Retinal pigment epithelial cell (primary cell): ENCODE measurements around the gene PIP4K2A.

Experiments
- DNase-seq: peaks from one replicate; pipeline ENCODE4 v3.0.0-alpha.2; 2010; ENCODE audit warnings: low read depth
- H3K4me3 ChIP-seq: 2 replicates; pipeline ENCODE4 v1.5.1; 2011; ENCODE audit warnings: mild to moderate bottlenecking, low read length, control low read depth, moderate library complexity
- TF ChIP-seq, protein P1 (sequence below): conservative IDR thresholded peaks from 2 replicates; pipeline ENCODE4 v1.5.1; 2011; ENCODE audit warnings: low read depth, low read length, control low read depth, inconsistent platforms

Gene PIP4K2A

DNA sequence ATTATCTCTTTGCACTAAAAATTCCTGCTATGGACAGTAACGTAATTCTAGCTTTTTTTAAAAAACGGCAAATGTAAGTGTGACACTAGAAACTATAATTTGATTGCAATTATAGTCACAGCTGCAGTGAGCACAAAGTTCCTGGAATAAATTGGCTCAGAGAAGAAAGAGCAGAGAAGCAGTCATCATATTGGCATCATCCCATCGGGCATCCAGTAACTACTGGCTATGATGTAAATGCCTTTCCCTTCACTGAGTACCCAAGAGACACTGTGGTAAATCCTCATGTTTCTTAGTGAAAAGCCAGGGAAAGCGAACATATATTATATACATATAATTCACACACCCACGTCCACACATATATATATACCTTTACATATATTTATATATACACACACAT lies 43.6 kb downstream of the PIP4K2A start:
- TF ChIP-seq, protein P1, sequence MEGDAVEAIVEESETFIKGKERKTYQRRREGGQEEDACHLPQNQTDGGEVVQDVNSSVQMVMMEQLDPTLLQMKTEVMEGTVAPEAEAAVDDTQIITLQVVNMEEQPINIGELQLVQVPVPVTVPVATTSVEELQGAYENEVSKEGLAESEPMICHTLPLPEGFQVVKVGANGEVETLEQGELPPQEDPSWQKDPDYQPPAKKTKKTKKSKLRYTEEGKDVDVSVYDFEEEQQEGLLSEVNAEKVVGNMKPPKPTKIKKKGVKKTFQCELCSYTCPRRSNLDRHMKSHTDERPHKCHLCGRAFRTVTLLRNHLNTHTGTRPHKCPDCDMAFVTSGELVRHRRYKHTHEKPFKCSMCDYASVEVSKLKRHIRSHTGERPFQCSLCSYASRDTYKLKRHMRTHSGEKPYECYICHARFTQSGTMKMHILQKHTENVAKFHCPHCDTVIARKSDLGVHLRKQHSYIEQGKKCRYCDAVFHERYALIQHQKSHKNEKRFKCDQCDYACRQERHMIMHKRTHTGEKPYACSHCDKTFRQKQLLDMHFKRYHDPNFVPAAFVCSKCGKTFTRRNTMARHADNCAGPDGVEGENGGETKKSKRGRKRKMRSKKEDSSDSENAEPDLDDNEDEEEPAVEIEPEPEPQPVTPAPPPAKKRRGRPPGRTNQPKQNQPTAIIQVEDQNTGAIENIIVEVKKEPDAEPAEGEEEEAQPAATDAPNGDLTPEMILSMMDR = no peak
- no peak for DNase-seq
- no peak overlapping the region for H3K4me3 ChIP-seq

DNA sequence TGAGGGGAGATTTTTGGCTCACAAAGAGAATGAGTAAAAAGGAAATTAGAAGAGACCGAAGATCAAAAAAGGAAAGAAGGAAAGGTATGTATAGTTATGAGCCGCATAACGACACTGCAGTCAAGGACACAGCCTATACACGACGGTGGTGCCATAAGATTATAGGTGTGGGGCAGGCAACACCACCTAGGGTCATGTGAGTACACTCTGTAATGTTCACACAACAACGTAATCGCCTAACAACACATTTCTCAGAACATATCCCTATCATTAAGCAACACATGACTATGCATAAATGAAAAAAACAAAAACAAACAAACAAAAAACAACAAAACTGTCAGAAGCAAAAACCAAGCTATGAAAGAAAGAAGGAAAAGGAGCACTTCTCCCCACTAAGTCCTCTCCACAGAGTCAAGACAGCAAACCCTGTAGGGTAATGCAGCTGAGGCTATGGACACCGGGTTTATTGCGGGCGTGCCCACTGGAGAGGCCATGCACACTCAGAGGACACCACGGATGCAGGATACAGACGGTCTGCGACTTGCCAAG lies 45.1 kb downstream of the PIP4K2A start:
- H3K4me3 ChIP-seq = no peak overlapping the region
- no peak for DNase-seq
- TF ChIP-seq, protein P1 = no peak

DNA sequence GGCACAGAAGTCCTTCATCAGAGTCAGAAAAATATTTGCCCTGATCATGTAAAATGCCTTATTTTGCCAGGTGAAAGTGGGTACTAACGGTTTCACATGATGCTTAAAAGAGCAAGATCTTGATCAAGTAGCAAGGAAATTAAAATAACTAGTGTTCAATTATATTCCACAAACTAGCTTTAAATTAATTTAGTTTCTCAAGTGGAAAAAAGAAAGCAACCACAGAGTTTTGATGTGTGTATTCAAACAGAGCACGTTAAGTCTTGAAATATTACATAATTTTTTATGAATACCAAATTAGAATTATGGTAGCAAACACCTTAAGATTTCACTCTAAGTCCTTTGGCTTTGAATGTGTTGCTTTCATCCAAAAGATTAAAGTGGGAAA lies 47.3 kb downstream of the PIP4K2A start:
- DNase-seq = no peak
- H3K4me3 ChIP-seq = no peak overlapping the region
- TF ChIP-seq, protein P1 = no peak

DNA sequence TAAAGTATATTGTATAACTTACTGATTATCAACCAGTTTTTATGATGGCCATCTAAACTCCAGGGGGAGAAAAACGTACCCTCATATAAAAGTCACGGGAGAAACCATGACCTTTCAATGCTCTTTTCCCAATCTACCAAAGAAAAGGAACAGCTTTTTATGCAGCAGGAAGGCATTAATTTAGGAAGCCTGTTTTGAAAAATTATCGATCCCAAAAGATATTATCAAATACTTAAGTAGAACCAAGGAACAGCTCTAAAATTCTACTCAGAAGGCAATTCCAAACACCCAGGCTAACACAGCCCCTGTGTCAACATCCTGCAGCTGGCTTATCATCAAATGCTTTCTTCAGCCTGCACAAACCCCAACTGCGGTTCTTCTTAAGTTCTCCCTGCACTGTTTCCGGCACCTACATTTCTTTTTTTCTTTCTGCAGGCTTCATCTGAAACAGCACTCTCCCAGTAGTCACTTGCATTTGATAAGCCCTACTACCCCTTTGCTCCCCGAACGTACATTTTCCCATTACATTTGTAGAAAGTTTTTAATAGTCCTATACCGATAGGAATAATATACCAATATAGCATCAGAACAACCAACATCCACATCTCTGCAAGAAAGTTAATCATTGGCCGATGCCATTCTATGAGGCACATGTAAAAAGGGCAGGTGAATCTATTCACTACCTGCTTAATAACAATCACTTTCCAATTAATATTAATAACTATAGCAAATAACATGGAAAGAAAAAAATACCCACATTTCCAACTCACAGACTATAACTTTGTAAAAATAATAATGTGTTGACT lies 47.9 kb downstream of the PIP4K2A start:
- TF ChIP-seq, protein P1 = no peak
- H3K4me3 ChIP-seq = no peak overlapping the region
- DNase-seq = no peak

DNA sequence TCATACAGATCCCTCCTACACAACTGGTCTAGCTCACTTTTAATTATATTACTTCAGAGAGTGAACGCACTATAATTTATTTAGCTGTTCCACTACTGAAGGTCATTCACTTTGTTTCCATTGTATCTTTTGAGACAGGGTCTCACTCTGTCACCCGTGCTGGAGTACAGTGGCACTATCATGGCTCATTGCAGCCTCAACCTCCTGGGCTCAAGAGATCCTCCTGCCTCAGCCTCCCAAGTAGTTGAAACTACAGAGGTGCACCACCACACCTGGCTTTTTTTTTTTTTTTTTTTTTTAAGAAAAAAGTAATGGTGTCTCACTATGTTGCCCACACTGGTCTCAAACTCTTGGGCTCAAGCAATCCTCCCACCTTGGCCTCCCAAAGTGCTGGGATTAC lies 49.0 kb downstream of the PIP4K2A start:
- no peak for DNase-seq
- no peak overlapping the region for H3K4me3 ChIP-seq
- TF ChIP-seq, protein P1 = no peak

DNA sequence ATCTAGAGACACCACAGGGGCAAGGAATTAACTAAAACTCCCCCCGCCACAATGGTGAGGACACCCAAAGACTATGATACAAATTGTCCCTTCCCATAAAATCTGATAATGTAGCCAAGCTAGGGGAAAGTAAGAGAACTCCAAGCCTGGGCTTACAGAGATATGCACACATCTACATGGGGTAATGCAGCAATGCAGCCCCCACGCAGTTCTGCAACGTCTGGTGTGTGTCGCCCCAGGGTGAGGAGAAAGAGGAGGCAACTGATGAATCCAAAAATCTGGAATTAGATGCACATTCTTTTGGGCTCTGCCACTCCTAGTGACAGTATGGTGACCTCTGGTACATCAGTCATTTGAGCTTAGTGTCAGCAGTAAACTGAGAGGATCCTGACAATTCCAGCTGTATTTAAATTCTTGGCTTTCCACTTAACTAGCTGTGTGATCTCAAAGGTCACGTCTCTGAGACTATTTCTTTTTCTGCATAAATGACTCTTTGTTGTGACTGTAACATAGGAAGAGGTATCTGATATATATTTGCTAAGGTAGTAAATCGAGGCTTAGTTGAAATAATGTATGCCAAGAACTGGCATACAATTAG lies 51.5 kb downstream of the PIP4K2A start:
- TF ChIP-seq, protein P1 = no peak
- no peak overlapping the region for H3K4me3 ChIP-seq

More for the DNA sequence above, 51.5 kb downstream of the PIP4K2A start:
- no peak for DNase-seq
